OCI-LY7 (cell line): ENCODE results near the gene ZNF532.

Experiments used
- EZH2phosphoT487 ChIP-seq: fragments of 200-600 bp; sonication (generic); IDR thresholded peaks from 2 replicates; pipeline ENCODE4 v1.6.1; 2018; ENCODE audit warnings: low read depth, borderline replicate concordance, mild to moderate bottlenecking, mixed run types, antibody characterized with exemption, low read length, moderate library complexity, mixed read lengths
- TF ChIP-seq, protein P1 (sequence below): fragments of 200-600 bp; sonication (generic); conservative IDR thresholded peaks from 2 replicates; pipeline ENCODE4 v1.5.1; 2014; ENCODE audit warnings: mild to moderate bottlenecking, antibody characterized with exemption, low read length, moderate library complexity, mixed read lengths

DNA sequence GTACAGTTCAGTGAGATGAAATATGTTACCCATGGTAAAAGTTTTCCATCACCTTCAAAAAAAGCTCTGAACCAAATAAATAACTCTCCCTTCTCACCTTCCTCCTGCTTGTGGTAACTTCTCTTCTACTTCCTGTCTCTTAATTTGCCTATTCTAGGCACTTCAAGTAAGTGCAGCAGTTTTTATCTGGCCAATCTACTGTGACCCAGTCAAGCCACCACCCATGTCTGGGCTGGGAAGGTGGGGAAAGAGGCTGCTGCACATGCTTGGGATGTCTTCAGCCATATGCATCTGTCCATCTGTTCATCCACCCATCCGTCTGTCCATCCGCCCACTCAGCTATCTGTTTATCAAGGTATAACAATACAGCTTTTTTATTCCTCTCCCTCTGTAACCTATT is 31.6 kb downstream of the ZNF532 start:
- TF ChIP-seq, protein P1, sequence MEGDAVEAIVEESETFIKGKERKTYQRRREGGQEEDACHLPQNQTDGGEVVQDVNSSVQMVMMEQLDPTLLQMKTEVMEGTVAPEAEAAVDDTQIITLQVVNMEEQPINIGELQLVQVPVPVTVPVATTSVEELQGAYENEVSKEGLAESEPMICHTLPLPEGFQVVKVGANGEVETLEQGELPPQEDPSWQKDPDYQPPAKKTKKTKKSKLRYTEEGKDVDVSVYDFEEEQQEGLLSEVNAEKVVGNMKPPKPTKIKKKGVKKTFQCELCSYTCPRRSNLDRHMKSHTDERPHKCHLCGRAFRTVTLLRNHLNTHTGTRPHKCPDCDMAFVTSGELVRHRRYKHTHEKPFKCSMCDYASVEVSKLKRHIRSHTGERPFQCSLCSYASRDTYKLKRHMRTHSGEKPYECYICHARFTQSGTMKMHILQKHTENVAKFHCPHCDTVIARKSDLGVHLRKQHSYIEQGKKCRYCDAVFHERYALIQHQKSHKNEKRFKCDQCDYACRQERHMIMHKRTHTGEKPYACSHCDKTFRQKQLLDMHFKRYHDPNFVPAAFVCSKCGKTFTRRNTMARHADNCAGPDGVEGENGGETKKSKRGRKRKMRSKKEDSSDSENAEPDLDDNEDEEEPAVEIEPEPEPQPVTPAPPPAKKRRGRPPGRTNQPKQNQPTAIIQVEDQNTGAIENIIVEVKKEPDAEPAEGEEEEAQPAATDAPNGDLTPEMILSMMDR, result no peak
- no peak for TF ChIP-seq EZH2phosphoT487
